HEK293 (cell line): ENCODE measurements around the gene NRROS.
A peak's percentile ranks its signal among the peaks of the same experiment; 100 is the strongest.

Experiments
- MZF1 ChIP-seq: fragments of 450-650 bp; formaldehyde crosslinking; IDR thresholded peaks from 2 replicates; pipeline ENCODE4 v1.5.1; 2017; ENCODE audit warnings: missing biosample characterization, missing genetic modification characterization, borderline replicate concordance
- OVOL3 ChIP-seq: fragments of 450-650 bp; formaldehyde crosslinking; IDR thresholded peaks from 2 replicates; pipeline ENCODE4 v1.5.1; 2016; ENCODE audit warnings: missing biosample characterization, missing genetic modification characterization
- SETDB1 ChIP-seq: IDR thresholded peaks from one replicate; pipeline ENCODE4 v1.6.1; 2017; ENCODE audit warnings: mild to moderate bottlenecking, low read length, moderate library complexity, mixed read lengths; ENCODE audit not compliant: insufficient read length
- ZBTB17 ChIP-seq: fragments of 450-650 bp; formaldehyde crosslinking; IDR thresholded peaks from 2 replicates; pipeline ENCODE4 v1.5.1; 2016; ENCODE audit warnings: missing biosample characterization, missing genetic modification characterization
- ZBTB48 ChIP-seq: fragments of 450-650 bp; formaldehyde crosslinking; IDR thresholded peaks from 2 replicates; pipeline ENCODE4 v1.5.1; 2016; ENCODE audit warnings: missing biosample characterization, missing genetic modification characterization
- ZNF10 ChIP-seq: fragments of 450-650 bp; formaldehyde crosslinking; IDR thresholded peaks from 2 replicates; pipeline ENCODE4 v1.5.1; 2017; ENCODE audit warnings: missing biosample characterization, missing genetic modification characterization
- ZNF112 ChIP-seq: fragments of 450-650 bp; formaldehyde crosslinking; IDR thresholded peaks from 2 replicates; pipeline ENCODE4 v1.5.0; 2017; ENCODE audit warnings: missing biosample characterization, missing genetic modification characterization
- ZNF169 ChIP-seq: fragments of 450-650 bp; formaldehyde crosslinking; IDR thresholded peaks from 2 replicates; pipeline ENCODE4 v1.5.1; 2016; ENCODE audit warnings: missing biosample characterization, missing genetic modification characterization
- ZNF23 ChIP-seq: fragments of 450-650 bp; formaldehyde crosslinking; IDR thresholded peaks from 2 replicates; pipeline ENCODE4 v1.5.1; 2016; ENCODE audit warnings: missing biosample characterization, missing genetic modification characterization, borderline replicate concordance
- ZNF248 ChIP-seq: fragments of 450-650 bp; formaldehyde crosslinking; IDR thresholded peaks from 2 replicates; pipeline ENCODE4 v1.5.1; 2017; ENCODE audit warnings: missing biosample characterization, missing genetic modification characterization
- ZNF362 ChIP-seq: fragments of 450-650 bp; formaldehyde crosslinking; IDR thresholded peaks from 2 replicates; pipeline ENCODE4 v1.5.1; 2016; ENCODE audit warnings: missing biosample characterization, missing genetic modification characterization
- ZNF366 ChIP-seq: fragments of 450-650 bp; formaldehyde crosslinking; conservative IDR thresholded peaks from 2 replicates; pipeline ENCODE4 v1.5.1; 2016; ENCODE audit warnings: missing biosample characterization, missing genetic modification characterization
- ZNF423 ChIP-seq: fragments of 450-650 bp; formaldehyde crosslinking; IDR thresholded peaks from 2 replicates; pipeline ENCODE4 v1.5.1; 2016; ENCODE audit warnings: missing biosample characterization, missing genetic modification characterization
- ZNF426 ChIP-seq: fragments of 450-650 bp; formaldehyde crosslinking; IDR thresholded peaks from 2 replicates; pipeline ENCODE4 v1.5.1; 2017; ENCODE audit warnings: missing biosample characterization, missing genetic modification characterization, mild to moderate bottlenecking, inconsistent platforms, moderate library complexity
- ZNF48 ChIP-seq: fragments of 450-650 bp; formaldehyde crosslinking; IDR thresholded peaks from 2 replicates; pipeline ENCODE4 v1.5.1; 2016; ENCODE audit warnings: missing biosample characterization, missing genetic modification characterization
- ZNF488 ChIP-seq: fragments of 450-650 bp; formaldehyde crosslinking; IDR thresholded peaks from 2 replicates; pipeline ENCODE4 v1.5.1; 2016; ENCODE audit warnings: missing biosample characterization, missing genetic modification characterization
- ZNF501 ChIP-seq: fragments of 450-650 bp; formaldehyde crosslinking; IDR thresholded peaks from 2 replicates; pipeline ENCODE4 v1.5.1; 2016; ENCODE audit warnings: missing biosample characterization, missing genetic modification characterization
- ZNF571 ChIP-seq: fragments of 450-650 bp; formaldehyde crosslinking; IDR thresholded peaks from 2 replicates; pipeline ENCODE4 v1.5.0; 2017; ENCODE audit warnings: missing biosample characterization, missing genetic modification characterization
- ZNF600 ChIP-seq: fragments of 450-650 bp; formaldehyde crosslinking; IDR thresholded peaks from 2 replicates; pipeline ENCODE4 v1.5.1; 2016; ENCODE audit warnings: missing biosample characterization, missing genetic modification characterization
- ZNF670 ChIP-seq: fragments of 450-650 bp; formaldehyde crosslinking; IDR thresholded peaks from 2 replicates; pipeline ENCODE4 v1.5.1; 2016; ENCODE audit warnings: missing biosample characterization, missing genetic modification characterization, low read depth
- ZNF701 ChIP-seq: fragments of 450-650 bp; formaldehyde crosslinking; IDR thresholded peaks from 2 replicates; pipeline ENCODE4 v1.5.1; 2016; ENCODE audit warnings: missing biosample characterization, missing genetic modification characterization
- ZNF76 ChIP-seq: fragments of 450-650 bp; formaldehyde crosslinking; IDR thresholded peaks from 2 replicates; pipeline ENCODE4; 2016; ENCODE audit warnings: low read depth, missing biosample characterization, missing genetic modification characterization, borderline replicate concordance
- TF ChIP-seq, protein P1 (sequence below): fragments of 450-650 bp; formaldehyde crosslinking; IDR thresholded peaks from 2 replicates; pipeline ENCODE4 v1.5.1; 2016; ENCODE audit warnings: missing biosample characterization, missing genetic modification characterization
- TF ChIP-seq, protein P2 (sequence below): fragments of 450-650 bp; formaldehyde crosslinking; IDR thresholded peaks from 2 replicates; pipeline ENCODE4 v1.5.1; 2016; ENCODE audit warnings: missing biosample characterization, missing genetic modification characterization
- TF ChIP-seq, protein P3 (sequence below): fragments of 450-650 bp; formaldehyde crosslinking; IDR thresholded peaks from 2 replicates; pipeline ENCODE4 v1.5.1; 2016; ENCODE audit warnings: missing biosample characterization, missing genetic modification characterization
- TF ChIP-seq, protein P4 (sequence below): fragments of 450-650 bp; formaldehyde crosslinking; IDR thresholded peaks from 2 replicates; pipeline ENCODE4 v1.5.1; 2017; ENCODE audit warnings: missing biosample characterization, missing genetic modification characterization
- TF ChIP-seq, protein P5 (sequence below): fragments of 450-650 bp; formaldehyde crosslinking; IDR thresholded peaks from 2 replicates; pipeline ENCODE4 v1.5.1; 2016; ENCODE audit warnings: missing biosample characterization, missing genetic modification characterization

The NRROS gene

GRCh38 chr3:196666001-196666867, 26.7 kb downstream of the NRROS start (continued):
- TF ChIP-seq, protein P1, sequence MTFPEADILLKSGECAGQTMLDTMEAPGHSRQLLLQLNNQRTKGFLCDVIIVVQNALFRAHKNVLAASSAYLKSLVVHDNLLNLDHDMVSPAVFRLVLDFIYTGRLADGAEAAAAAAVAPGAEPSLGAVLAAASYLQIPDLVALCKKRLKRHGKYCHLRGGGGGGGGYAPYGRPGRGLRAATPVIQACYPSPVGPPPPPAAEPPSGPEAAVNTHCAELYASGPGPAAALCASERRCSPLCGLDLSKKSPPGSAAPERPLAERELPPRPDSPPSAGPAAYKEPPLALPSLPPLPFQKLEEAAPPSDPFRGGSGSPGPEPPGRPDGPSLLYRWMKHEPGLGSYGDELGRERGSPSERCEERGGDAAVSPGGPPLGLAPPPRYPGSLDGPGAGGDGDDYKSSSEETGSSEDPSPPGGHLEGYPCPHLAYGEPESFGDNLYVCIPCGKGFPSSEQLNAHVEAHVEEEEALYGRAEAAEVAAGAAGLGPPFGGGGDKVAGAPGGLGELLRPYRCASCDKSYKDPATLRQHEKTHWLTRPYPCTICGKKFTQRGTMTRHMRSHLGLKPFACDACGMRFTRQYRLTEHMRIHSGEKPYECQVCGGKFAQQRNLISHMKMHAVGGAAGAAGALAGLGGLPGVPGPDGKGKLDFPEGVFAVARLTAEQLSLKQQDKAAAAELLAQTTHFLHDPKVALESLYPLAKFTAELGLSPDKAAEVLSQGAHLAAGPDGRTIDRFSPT (tag by site-specific recombination): no peak
- TF ChIP-seq ZNF366 (no peak), ZNF112 (no peak), ZNF23 (tag by site-specific recombination) (no peak), ZNF600 (tag by site-specific recombination) (peak; percentile 73), ZNF571 (tag by site-specific recombination) (no peak), OVOL3 (tag by site-specific recombination) (no peak), ZNF426 (no peak), ZNF169 (no peak), MZF1 (no peak), ZNF48 (tag by site-specific recombination) (no peak), ZNF670 (tag by site-specific recombination) (no peak), SETDB1 (no peak), ZNF76 (tag by site-specific recombination) (no peak), ZNF501 (no peak), ZNF488 (tag by site-specific recombination) (no peak), ZNF701 (tag by site-specific recombination) (no peak), ZNF362 (no peak), ZBTB48 (no peak), ZNF248 (tag by site-specific recombination) (no peak), ZNF423 (tag by site-specific recombination) (no peak), ZNF10 (tag by site-specific recombination) (no peak), ZBTB17 (tag by site-specific recombination) (peak; percentile 91)
- TF ChIP-seq, protein P2, sequence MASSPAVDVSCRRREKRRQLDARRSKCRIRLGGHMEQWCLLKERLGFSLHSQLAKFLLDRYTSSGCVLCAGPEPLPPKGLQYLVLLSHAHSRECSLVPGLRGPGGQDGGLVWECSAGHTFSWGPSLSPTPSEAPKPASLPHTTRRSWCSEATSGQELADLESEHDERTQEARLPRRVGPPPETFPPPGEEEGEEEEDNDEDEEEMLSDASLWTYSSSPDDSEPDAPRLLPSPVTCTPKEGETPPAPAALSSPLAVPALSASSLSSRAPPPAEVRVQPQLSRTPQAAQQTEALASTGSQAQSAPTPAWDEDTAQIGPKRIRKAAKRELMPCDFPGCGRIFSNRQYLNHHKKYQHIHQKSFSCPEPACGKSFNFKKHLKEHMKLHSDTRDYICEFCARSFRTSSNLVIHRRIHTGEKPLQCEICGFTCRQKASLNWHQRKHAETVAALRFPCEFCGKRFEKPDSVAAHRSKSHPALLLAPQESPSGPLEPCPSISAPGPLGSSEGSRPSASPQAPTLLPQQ: no peak
- TF ChIP-seq, protein P3, sequence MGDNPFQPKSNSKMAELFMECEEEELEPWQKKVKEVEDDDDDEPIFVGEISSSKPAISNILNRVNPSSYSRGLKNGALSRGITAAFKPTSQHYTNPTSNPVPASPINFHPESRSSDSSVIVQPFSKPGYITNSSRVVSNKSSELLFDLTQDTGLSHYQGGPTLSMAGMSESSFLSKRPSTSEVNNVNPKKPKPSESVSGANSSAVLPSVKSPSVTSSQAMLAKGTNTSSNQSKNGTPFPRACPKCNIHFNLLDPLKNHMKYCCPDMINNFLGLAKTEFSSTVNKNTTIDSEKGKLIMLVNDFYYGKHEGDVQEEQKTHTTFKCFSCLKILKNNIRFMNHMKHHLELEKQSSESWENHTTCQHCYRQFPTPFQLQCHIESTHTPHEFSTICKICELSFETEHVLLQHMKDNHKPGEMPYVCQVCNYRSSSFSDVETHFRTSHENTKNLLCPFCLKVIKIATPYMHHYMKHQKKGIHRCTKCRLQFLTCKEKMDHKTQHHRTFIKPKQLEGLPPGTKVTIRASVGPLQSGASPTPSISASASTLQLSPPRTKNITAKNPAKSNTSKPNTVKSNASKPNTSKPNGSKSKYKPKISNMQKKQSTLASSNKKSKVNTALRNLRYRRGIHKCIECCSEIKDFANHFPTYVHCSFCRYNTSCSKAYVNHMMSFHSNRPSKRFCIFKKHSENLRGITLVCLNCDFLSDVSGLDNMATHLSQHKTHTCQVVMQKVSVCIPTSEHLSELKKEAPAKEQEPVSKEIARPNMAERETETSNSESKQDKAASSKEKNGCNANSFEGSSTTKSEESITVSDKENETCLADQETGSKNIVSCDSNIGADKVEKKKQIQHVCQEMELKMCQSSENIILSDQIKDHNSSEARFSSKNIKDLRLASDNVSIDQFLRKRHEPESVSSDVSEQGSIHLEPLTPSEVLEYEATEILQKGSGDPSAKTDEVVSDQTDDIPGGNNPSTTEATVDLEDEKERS (tag by site-specific recombination): no peak
- TF ChIP-seq, protein P4, sequence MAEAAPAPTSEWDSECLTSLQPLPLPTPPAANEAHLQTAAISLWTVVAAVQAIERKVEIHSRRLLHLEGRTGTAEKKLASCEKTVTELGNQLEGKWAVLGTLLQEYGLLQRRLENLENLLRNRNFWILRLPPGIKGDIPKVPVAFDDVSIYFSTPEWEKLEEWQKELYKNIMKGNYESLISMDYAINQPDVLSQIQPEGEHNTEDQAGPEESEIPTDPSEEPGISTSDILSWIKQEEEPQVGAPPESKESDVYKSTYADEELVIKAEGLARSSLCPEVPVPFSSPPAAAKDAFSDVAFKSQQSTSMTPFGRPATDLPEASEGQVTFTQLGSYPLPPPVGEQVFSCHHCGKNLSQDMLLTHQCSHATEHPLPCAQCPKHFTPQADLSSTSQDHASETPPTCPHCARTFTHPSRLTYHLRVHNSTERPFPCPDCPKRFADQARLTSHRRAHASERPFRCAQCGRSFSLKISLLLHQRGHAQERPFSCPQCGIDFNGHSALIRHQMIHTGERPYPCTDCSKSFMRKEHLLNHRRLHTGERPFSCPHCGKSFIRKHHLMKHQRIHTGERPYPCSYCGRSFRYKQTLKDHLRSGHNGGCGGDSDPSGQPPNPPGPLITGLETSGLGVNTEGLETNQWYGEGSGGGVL (tag by site-specific recombination): no peak
- TF ChIP-seq, protein P5, sequence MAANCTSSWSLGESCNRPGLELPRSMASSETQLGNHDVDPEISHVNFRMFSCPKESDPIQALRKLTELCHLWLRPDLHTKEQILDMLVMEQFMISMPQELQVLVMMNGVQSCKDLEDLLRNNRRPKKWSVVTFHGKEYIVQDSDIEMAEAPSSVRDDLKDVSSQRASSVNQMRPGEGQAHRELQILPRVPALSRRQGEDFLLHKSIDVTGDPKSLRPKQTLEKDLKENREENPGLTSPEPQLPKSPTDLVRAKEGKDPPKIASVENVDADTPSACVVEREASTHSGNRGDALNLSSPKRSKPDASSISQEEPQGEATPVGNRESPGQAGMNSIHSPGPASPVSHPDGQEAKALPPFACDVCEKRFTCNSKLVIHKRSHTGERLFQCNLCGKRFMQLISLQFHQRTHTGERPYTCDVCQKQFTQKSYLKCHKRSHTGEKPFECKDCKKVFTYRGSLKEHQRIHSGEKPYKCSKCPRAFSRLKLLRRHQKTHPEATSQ (tag by site-specific recombination): no peak
